HEK293 (cell line): ENCODE results near the gene TADA3.

ENCODE experiments used
- CTCF ChIA-PET: fragments of 350-600 bp; formaldehyde crosslinking; extraction: SDS; loops from one replicate; lab custom pipeline; 2021; ENCODE audit warnings: antibody characterized with exemption; lab: Yijun Ruan, JAX
- POLR2A ChIA-PET: fragments of 300-600 bp; formaldehyde crosslinking; extraction: SDS; loops from one replicate; lab custom pipeline; 2020; ENCODE audit warnings: antibody characterized with exemption, inconsistent platforms; lab: Yijun Ruan, JAX
- H3K27ac ChIP-seq: fragments of 200-500 bp; sonication (Bioruptor generic); 2 replicates; pipeline ENCODE4 v1.5.1; 2014; ENCODE audit warnings: low read depth, low read length, control low read depth, inconsistent platforms; ENCODE audit errors: extremely low read depth
- H3K36me3 ChIP-seq, 2 experiments: fragments of 200-500 bp in 1 of 2; sonication (Bioruptor generic) in 1 of 2; 1 replicate in 1 of 2; 2 replicates in 1 of 2; pipeline ENCODE4 v1.5.1; 2014 to 2017; ENCODE audit warnings: inconsistent platforms in 2 of 2, low read length in 2 of 2; ENCODE audit not compliant: control insufficient read depth in 2 of 2, insufficient read depth in 1 of 2
- H3K4me1 ChIP-seq: fragments of 200-500 bp; sonication (Bioruptor generic); 2 replicates; pipeline ENCODE4 v1.5.1; 2014; ENCODE audit warnings: mild to moderate bottlenecking, low read length, inconsistent platforms; ENCODE audit not compliant: control insufficient read depth, insufficient read depth
- H3K4me3 ChIP-seq: 2 replicates; pipeline ENCODE4 v1.5.1; 2011; ENCODE audit warnings: low read depth, mild to moderate bottlenecking, control low read depth, low read length, moderate library complexity
- H3K9me3 ChIP-seq: fragments of 200-500 bp; sonication (Bioruptor generic); 2 replicates; pipeline ENCODE4 v1.5.1; 2014; ENCODE audit warnings: low read depth, low read length, inconsistent platforms; ENCODE audit not compliant: control insufficient read depth, insufficient read depth
- KLF8 ChIP-seq: fragments of 450-650 bp; formaldehyde crosslinking; IDR thresholded peaks from 2 replicates; pipeline ENCODE4 v1.5.1; 2016; ENCODE audit warnings: missing biosample characterization, missing genetic modification characterization
- SCRT2 ChIP-seq: fragments of 450-650 bp; formaldehyde crosslinking; IDR thresholded peaks from 2 replicates; pipeline ENCODE4 v1.5.1; 2016; ENCODE audit warnings: missing biosample characterization, missing genetic modification characterization
- SP2 ChIP-seq: fragments of 450-650 bp; formaldehyde crosslinking; IDR thresholded peaks from 2 replicates; pipeline ENCODE4 v1.5.1; 2016; ENCODE audit warnings: missing biosample characterization, missing genetic modification characterization
- ZBTB20 ChIP-seq: fragments of 450-650 bp; formaldehyde crosslinking; IDR thresholded peaks from 2 replicates; pipeline ENCODE4 v1.5.1; 2016; ENCODE audit warnings: missing biosample characterization, missing genetic modification characterization
- ZFP3 ChIP-seq: fragments of 450-650 bp; formaldehyde crosslinking; IDR thresholded peaks from 2 replicates; pipeline ENCODE4 v1.5.1; 2016; ENCODE audit warnings: low read depth, missing biosample characterization, missing genetic modification characterization
- ZIC2 ChIP-seq: fragments of 450-650 bp; formaldehyde crosslinking; IDR thresholded peaks from 2 replicates; pipeline ENCODE4 v1.5.1; 2016; ENCODE audit warnings: missing biosample characterization, missing genetic modification characterization
- ZNF10 ChIP-seq: fragments of 450-650 bp; formaldehyde crosslinking; IDR thresholded peaks from 2 replicates; pipeline ENCODE4 v1.5.1; 2017; ENCODE audit warnings: missing biosample characterization, missing genetic modification characterization
- ZNF157 ChIP-seq: fragments of 450-650 bp; formaldehyde crosslinking; IDR thresholded peaks from 2 replicates; pipeline ENCODE4 v1.5.1; 2016; ENCODE audit warnings: missing biosample characterization, missing genetic modification characterization
- ZNF174 ChIP-seq: fragments of 450-650 bp; formaldehyde crosslinking; IDR thresholded peaks from 2 replicates; pipeline ENCODE4 v1.5.0; 2017; ENCODE audit warnings: missing biosample characterization, mild to moderate bottlenecking, missing genetic modification characterization
- ZNF184 ChIP-seq: fragments of 450-650 bp; IDR thresholded peaks from 2 replicates; pipeline ENCODE4 v1.5.1; 2018; ENCODE audit warnings: missing biosample characterization, mild to moderate bottlenecking, missing genetic modification characterization
- ZNF23 ChIP-seq: fragments of 450-650 bp; formaldehyde crosslinking; IDR thresholded peaks from 2 replicates; pipeline ENCODE4 v1.5.1; 2016; ENCODE audit warnings: missing biosample characterization, missing genetic modification characterization, borderline replicate concordance
- ZNF48 ChIP-seq: fragments of 450-650 bp; formaldehyde crosslinking; IDR thresholded peaks from 2 replicates; pipeline ENCODE4 v1.5.1; 2016; ENCODE audit warnings: missing biosample characterization, missing genetic modification characterization
- ZNF600 ChIP-seq: fragments of 450-650 bp; formaldehyde crosslinking; IDR thresholded peaks from 2 replicates; pipeline ENCODE4 v1.5.1; 2016; ENCODE audit warnings: missing biosample characterization, missing genetic modification characterization
- ZNF664 ChIP-seq: fragments of 450-650 bp; formaldehyde crosslinking; IDR thresholded peaks from 2 replicates; pipeline ENCODE4 v1.5.1; 2016; ENCODE audit warnings: missing biosample characterization, missing genetic modification characterization
- ZNF747 ChIP-seq: fragments of 450-650 bp; formaldehyde crosslinking; IDR thresholded peaks from 2 replicates; pipeline ENCODE4 v1.5.1; 2016; ENCODE audit warnings: missing biosample characterization, missing genetic modification characterization
- ZNF776 ChIP-seq: fragments of 450-650 bp; formaldehyde crosslinking; IDR thresholded peaks from 2 replicates; pipeline ENCODE4 v1.5.0; 2017; ENCODE audit warnings: missing biosample characterization, missing genetic modification characterization, borderline replicate concordance
- ZNF785 ChIP-seq: fragments of 450-650 bp; formaldehyde crosslinking; IDR thresholded peaks from 2 replicates; pipeline ENCODE4 v1.5.1; 2016; ENCODE audit warnings: missing biosample characterization, missing genetic modification characterization
- ZNF830 ChIP-seq: fragments of 450-650 bp; IDR thresholded peaks from 2 replicates; pipeline ENCODE4 v1.5.0; 2018; ENCODE audit warnings: missing biosample characterization, missing genetic modification characterization, low read depth, mild to moderate bottlenecking, moderate library complexity
- ZNF837 ChIP-seq: fragments of 450-650 bp; formaldehyde crosslinking; IDR thresholded peaks from 2 replicates; pipeline ENCODE4 v1.5.1; 2016; ENCODE audit warnings: missing biosample characterization, missing genetic modification characterization
- ZSCAN23 ChIP-seq: fragments of 450-650 bp; formaldehyde crosslinking; IDR thresholded peaks from 2 replicates; pipeline ENCODE4 v1.5.1; 2016; ENCODE audit warnings: missing biosample characterization, missing genetic modification characterization
- TF ChIP-seq, protein P1 (sequence below): fragments of 450-650 bp; formaldehyde crosslinking; IDR thresholded peaks from 2 replicates; pipeline ENCODE4 v1.5.1; 2016; ENCODE audit warnings: missing biosample characterization, missing genetic modification characterization
- TF ChIP-seq, protein P2 (sequence below): fragments of 450-650 bp; formaldehyde crosslinking; IDR thresholded peaks from 2 replicates; pipeline ENCODE4 v1.5.1; 2016; ENCODE audit warnings: missing biosample characterization, missing genetic modification characterization
- TF ChIP-seq, protein P3 (sequence below): fragments of 450-650 bp; formaldehyde crosslinking; IDR thresholded peaks from 2 replicates; pipeline ENCODE4 v1.5.1; 2017; ENCODE audit warnings: missing biosample characterization, missing genetic modification characterization
- TF ChIP-seq, protein P4 (sequence below): fragments of 450-650 bp; formaldehyde crosslinking; IDR thresholded peaks from 2 replicates; pipeline ENCODE4 v1.5.1; 2017; ENCODE audit warnings: missing biosample characterization, missing genetic modification characterization

The TADA3 gene

DNA sequence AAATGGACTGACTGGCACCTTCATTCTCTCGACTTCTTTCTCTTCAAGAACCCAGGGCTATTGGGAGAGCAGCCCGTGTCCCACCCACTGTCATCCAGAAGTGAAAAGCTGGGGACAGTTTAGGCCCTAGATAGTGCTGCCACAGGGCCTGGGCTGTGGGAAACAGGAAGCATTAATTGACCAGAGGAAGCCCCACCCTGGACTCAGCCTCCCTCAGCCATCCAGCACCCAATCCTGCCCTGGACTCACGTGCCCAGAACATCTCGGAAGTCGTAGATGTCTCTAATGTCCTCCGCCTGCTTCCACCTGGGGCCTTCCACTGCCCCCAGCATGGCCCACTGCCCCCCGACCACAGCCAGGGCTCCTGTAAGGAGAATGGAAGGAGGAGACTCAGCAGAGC, 24.9 kb downstream of the TADA3 start:
- peaks cover 9% of the 10 kb centered on the region for H3K4me1 ChIP-seq
- peaks cover 5 to 35% of the 10 kb centered on the region in 2 experiments; a peak in 2 of 3 replicates for H3K36me3 ChIP-seq
- H3K4me3 ChIP-seq: no peak overlapping the region
- ChIA-PET POLR2A (no interaction called here), CTCF (interaction anchor here (0.7 kb wide), 1 partner anchor 1039 kb away, joined by 3 read pairs; no protein-coding TSS in a partner anchor)
- H3K27ac ChIP-seq: no peak overlapping the region
- H3K9me3 ChIP-seq: no peaks in the 10 kb centered on the region
- TF ChIP-seq ZNF776 (tag by site-specific recombination) (no peak), SP2 (tag by site-specific recombination) (no peak), ZNF10 (tag by site-specific recombination) (no peak), ZNF174 (tag by site-specific recombination) (no peak), ZBTB20 (tag by site-specific recombination) (peak; percentile 36)
- TF ChIP-seq, protein P1, sequence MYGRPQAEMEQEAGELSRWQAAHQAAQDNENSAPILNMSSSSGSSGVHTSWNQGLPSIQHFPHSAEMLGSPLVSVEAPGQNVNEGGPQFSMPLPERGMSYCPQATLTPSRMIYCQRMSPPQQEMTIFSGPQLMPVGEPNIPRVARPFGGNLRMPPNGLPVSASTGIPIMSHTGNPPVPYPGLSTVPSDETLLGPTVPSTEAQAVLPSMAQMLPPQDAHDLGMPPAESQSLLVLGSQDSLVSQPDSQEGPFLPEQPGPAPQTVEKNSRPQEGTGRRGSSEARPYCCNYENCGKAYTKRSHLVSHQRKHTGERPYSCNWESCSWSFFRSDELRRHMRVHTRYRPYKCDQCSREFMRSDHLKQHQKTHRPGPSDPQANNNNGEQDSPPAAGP (tag by site-specific recombination): no peak

DNA sequence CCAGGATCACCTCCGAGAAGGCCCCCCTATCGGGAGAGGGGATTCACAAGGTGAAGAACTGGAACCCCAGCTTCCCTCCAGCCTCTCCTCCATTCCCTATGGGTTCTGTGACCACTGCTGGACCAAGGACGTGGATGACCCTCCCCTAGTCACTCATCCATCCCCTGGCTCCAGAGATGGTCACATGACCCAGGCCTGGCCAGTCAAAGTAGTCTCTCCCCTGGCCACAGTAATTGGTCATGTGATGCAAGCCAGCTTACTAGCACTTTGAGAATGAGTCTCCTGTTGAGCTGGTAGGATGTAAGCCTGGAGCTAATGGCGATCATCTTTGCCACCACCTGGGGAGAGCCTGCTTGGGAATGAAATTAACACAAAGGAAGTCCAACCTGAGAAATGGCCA, 26.4 kb downstream of the TADA3 start:
- peaks cover 8 to 50% of the 10 kb centered on the region in 2 experiments; a peak in 2 of 3 replicates for H3K36me3 ChIP-seq
- POLR2A ChIA-PET: interaction anchor here (1.6 kb wide), 1 partner anchor 16 kb away, joined by 3 read pairs; the partner anchor contains the start of gene OGG1
- H3K4me3 ChIP-seq: no peak overlapping the region
- no peaks in the 10 kb centered on the region for H3K9me3 ChIP-seq
- CTCF ChIA-PET: interaction anchor here (0.6 kb wide), 1 partner anchor 264 kb away, joined by 3 read pairs; no protein-coding TSS in a partner anchor
- TF ChIP-seq ZNF184 (no peak), SCRT2 (tag by site-specific recombination) (peak; percentile 42), ZNF830 (tag by site-specific recombination) (no peak), ZIC2 (tag by site-specific recombination) (peak; percentile 77)
- H3K27ac ChIP-seq: no peak overlapping the region
- H3K4me1 ChIP-seq: peaks cover 9% of the 10 kb centered on the region

DNA sequence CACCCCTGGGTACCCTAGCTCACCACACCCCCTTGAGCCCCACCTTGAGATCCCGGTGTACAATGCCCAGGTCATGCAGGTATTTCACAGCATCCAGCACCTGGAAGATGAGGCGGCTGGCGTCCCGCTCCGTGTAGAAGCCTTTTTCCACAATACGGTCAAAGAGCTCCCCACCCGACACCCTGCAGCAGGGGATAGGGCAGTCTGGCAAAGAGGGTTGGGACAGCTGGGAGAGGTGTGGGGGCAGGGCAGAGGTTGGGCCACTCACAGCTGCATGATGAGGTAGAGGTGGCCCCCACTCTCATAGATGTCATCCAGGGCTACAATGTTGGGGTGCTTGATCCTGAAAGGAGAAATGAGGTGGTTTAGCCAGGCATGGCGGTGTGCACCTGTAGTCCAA, 29.4 kb downstream of the TADA3 start:
- no peaks in the 10 kb centered on the region for H3K9me3 ChIP-seq
- peaks cover 16 to 76% of the 10 kb centered on the region in 2 experiments; a peak in 2 of 3 replicates for H3K36me3 ChIP-seq
- H3K4me3 ChIP-seq: no peak overlapping the region
- no peaks in the 10 kb centered on the region for H3K4me1 ChIP-seq
- ChIA-PET CTCF (interaction anchor here (0.7 to 1.5 kb wide), 2 partner anchors 23 to 260 kb away, joined by 3 to 4 read pairs; no protein-coding TSS in a partner anchor), POLR2A (interaction anchor here (1.6 kb wide), 1 partner anchor 13 kb away, joined by 7 read pairs; the partner anchor contains the start of gene OGG1)
- TF ChIP-seq ZNF664 (tag by site-specific recombination): no peak
- TF ChIP-seq ZNF157 (tag by site-specific recombination): no peak
- TF ChIP-seq ZFP3 (tag by site-specific recombination): no peak
- no peak for TF ChIP-seq ZNF600
- TF ChIP-seq ZNF747 (tag by site-specific recombination): no peak
- no peak for TF ChIP-seq ZNF785 (tag by site-specific recombination)
- TF ChIP-seq ZNF48 (tag by site-specific recombination): no peak
- no peak for TF ChIP-seq ZSCAN23 (tag by site-specific recombination)
- TF ChIP-seq ZNF837 (tag by site-specific recombination): no peak
- no peak for TF ChIP-seq KLF8 (tag by site-specific recombination)
- TF ChIP-seq, protein P2, sequence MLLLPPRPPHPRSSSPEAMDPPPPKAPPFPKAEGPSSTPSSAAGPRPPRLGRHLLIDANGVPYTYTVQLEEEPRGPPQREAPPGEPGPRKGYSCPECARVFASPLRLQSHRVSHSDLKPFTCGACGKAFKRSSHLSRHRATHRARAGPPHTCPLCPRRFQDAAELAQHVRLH (tag by site-specific recombination): no peak
- TF ChIP-seq, protein P3, sequence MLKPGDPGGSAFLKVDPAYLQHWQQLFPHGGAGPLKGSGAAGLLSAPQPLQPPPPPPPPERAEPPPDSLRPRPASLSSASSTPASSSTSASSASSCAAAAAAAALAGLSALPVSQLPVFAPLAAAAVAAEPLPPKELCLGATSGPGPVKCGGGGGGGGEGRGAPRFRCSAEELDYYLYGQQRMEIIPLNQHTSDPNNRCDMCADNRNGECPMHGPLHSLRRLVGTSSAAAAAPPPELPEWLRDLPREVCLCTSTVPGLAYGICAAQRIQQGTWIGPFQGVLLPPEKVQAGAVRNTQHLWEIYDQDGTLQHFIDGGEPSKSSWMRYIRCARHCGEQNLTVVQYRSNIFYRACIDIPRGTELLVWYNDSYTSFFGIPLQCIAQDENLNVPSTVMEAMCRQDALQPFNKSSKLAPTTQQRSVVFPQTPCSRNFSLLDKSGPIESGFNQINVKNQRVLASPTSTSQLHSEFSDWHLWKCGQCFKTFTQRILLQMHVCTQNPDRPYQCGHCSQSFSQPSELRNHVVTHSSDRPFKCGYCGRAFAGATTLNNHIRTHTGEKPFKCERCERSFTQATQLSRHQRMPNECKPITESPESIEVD (tag by site-specific recombination): no peak
- TF ChIP-seq, protein P4, sequence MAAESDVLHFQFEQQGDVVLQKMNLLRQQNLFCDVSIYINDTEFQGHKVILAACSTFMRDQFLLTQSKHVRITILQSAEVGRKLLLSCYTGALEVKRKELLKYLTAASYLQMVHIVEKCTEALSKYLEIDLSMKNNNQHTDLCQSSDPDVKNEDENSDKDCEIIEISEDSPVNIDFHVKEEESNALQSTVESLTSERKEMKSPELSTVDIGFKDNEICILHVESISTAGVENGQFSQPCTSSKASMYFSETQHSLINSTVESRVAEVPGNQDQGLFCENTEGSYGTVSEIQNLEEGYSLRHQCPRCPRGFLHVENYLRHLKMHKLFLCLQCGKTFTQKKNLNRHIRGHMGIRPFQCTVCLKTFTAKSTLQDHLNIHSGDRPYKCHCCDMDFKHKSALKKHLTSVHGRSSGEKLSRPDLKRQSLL (tag by site-specific recombination): no peak
- TF ChIP-seq ZNF23 (tag by site-specific recombination): no peak
- TF ChIP-seq, all 188 proteins: peak for 0
- no peak overlapping the region for H3K27ac ChIP-seq
